K562 (cell line): Measurements from ENCODE around the gene SEZ6. TPM values are rescaled to one million over a fixed set of nuclear protein-coding genes. Genes with fewer than 3 reads are reported as not detected.

Experiments
- ATAC-seq: fragments of 200-7000 bp; cut with Tn5 transposase; 3 replicates; pipeline ENCODE4 v1.9.1; 2020; ENCODE audit warnings: moderate library complexity
- BruUV-seq: library from RNA; stranded (reverse); fragments of 400-500 nt; replicated peaks from 2 replicates; lab custom pipeline; 2021; lab: Mats Ljungman, UMichigan
- CTCF ChIA-PET: fragments of 300-600 bp; formaldehyde crosslinking; extraction: SDS; loops from one replicate; lab custom pipeline; 2021; ENCODE audit warnings: low intra/inter-chr PET ratio; lab: Yijun Ruan, JAX
- POLR2A ChIA-PET: fragments of 300-600, 350-650 bp; sonication (Branson Sonifier 250); formaldehyde crosslinking; extraction: SDS; loops from one replicate; lab custom pipeline; 2021; ENCODE audit warnings: antibody characterized with exemption, inconsistent platforms; lab: Yijun Ruan, JAX
- DNase-seq, 4 experiments: peaks; one replicate each; pipeline versions ENCODE4 v3.0.0 to v3.0.0-alpha.2; 2011 to 2018; ENCODE audit warnings: low spot score in 3 of 4, mixed read lengths in 3 of 4; ENCODE audit errors: extremely low read depth in 1 of 4
- FAIRE-seq: peaks from 2 replicates; lab custom pipeline; 2011; peaks lifted over from hg19 to GRCh38; lab: Jason Lieb, UNC
- H2AFZ ChIP-seq: 2 replicates; pipeline ENCODE4 v1.6.0; 2011; ENCODE audit warnings: low read depth, low read length, control low read depth, inconsistent platforms
- H3K27ac ChIP-seq: fragments of 200-600 bp; 3 replicates; pipeline ENCODE4 v1.8.0; 2011; ENCODE audit warnings: low read depth, mild to moderate bottlenecking, control low read depth, inconsistent platforms, low read length, moderate library complexity, mixed read lengths; ENCODE audit errors: extremely low read depth
- H3K27me3 ChIP-seq, 2 experiments: fragments of 300-600 bp in 1 of 2; 2 replicates in 1 of 2; 3 replicates in 1 of 2; pipeline versions ENCODE4 v1.6.0 to v1.8.0; 2011; ENCODE audit warnings: inconsistent platforms in 2 of 2, low read length in 2 of 2, mild to moderate bottlenecking in 1 of 2, mixed read lengths in 1 of 2, moderate library complexity in 1 of 2; ENCODE audit not compliant: control insufficient read depth in 2 of 2, insufficient read depth in 2 of 2
- H3K36me3 ChIP-seq: fragments of 300-600 bp; 3 replicates; pipeline ENCODE4 v1.8.0; 2011; ENCODE audit warnings: mild to moderate bottlenecking, low read length, inconsistent platforms; ENCODE audit not compliant: control insufficient read depth, insufficient read depth
- H3K4me1 ChIP-seq, 2 experiments: fragments of 200-600 bp in 1 of 2; replicated peaks in 1 of 2; 2 replicates in 1 of 2; 3 replicates in 1 of 2; pipeline versions ENCODE4 v1.5.1 to v1.8.0; 2011; ENCODE audit warnings: inconsistent platforms in 2 of 2, low read length in 2 of 2, mild to moderate bottlenecking in 1 of 2, mixed read lengths in 1 of 2, moderate library complexity in 1 of 2; ENCODE audit not compliant: control insufficient read depth in 2 of 2, insufficient read depth in 2 of 2
- H3K4me2 ChIP-seq: 2 replicates; pipeline ENCODE4 v1.6.1; 2011; ENCODE audit warnings: low read length, control low read depth, inconsistent platforms, mixed read lengths; ENCODE audit not compliant: insufficient read depth
- H3K4me3 ChIP-seq: fragments of 200-600 bp; sonication (generic), shearing (Covaris generic); 2 replicates; pipeline ENCODE4 v1.5.1; 2016; ENCODE audit warnings: control low read depth, inconsistent platforms
- H3K79me2 ChIP-seq: fragments of 200-600 bp; 3 replicates; pipeline ENCODE4 v1.8.0; 2011; ENCODE audit warnings: low read length, inconsistent platforms; ENCODE audit not compliant: control insufficient read depth, insufficient read depth
- H3K9ac ChIP-seq, 2 experiments: 2 replicates each; pipeline versions ENCODE4 v1.6.0 to v1.6.1; 2011; ENCODE audit warnings: low read depth in 2 of 2, low read length in 2 of 2, control low read depth in 1 of 2, inconsistent platforms in 1 of 2, mild to moderate bottlenecking in 1 of 2, mixed read lengths in 1 of 2; ENCODE audit not compliant: insufficient read depth in 1 of 2
- H3K9me1 ChIP-seq: one replicate; pipeline ENCODE4 v1.6.0; 2011; ENCODE audit warnings: inconsistent platforms, mild to moderate bottlenecking, low read length, moderate library complexity; ENCODE audit not compliant: control insufficient read depth, insufficient read depth
- H3K9me3 ChIP-seq: replicated peaks from 2 replicates; pipeline ENCODE4 v1.5.1; 2011; ENCODE audit warnings: low read depth, low read length, inconsistent platforms; ENCODE audit not compliant: control insufficient read depth, insufficient read depth
- H4K20me1 ChIP-seq: replicated peaks from 2 replicates; pipeline ENCODE4 v1.6.1; 2011; ENCODE audit warnings: low read length, inconsistent platforms, mixed read lengths; ENCODE audit not compliant: control insufficient read depth, insufficient read depth
- ATF3 ChIP-seq, 2 experiments: fragments of 450-650 bp in 1 of 2; sonication (generic) in 1 of 2; formaldehyde crosslinking in 1 of 2; IDR thresholded peaks in 1 of 2; conservative IDR thresholded peaks in 1 of 2; 2 replicates each; pipeline versions ENCODE4 v1.6.1 to v1.8.1; 2016 to 2023; ENCODE audit warnings: mild to moderate bottlenecking in 2 of 2, moderate library complexity in 2 of 2, inconsistent platforms in 1 of 2, missing genetic modification reagents in 1 of 2
- FOSL1 ChIP-seq: fragments of 200-800 bp; sonication (Bioruptor generic); conservative IDR thresholded peaks from 2 replicates; pipeline ENCODE4 v1.6.1; 2016; ENCODE audit warnings: missing genetic modification characterization, missing compliant biosample characterization
- GTF2A2 ChIP-seq: IDR thresholded peaks from 2 replicates; pipeline ENCODE4 v1.6.1; 2016; ENCODE audit warnings: mild to moderate bottlenecking, missing genetic modification characterization, missing compliant biosample characterization
- MAFF ChIP-seq: IDR thresholded peaks from 2 replicates; pipeline ENCODE4 v1.6.1; 2012; ENCODE audit warnings: low read length, improper control_type of control experiment
- MGA ChIP-seq: fragments of 450-650 bp; IDR thresholded peaks from 2 replicates; pipeline ENCODE4 v1.6.1; 2016; ENCODE audit warnings: mild to moderate bottlenecking, moderate library complexity
- NFE2L1 ChIP-seq: fragments of 450-650 bp; IDR thresholded peaks from 2 replicates; pipeline ENCODE4 v1.6.1; 2016; ENCODE audit warnings: missing genetic modification characterization, low read depth, mild to moderate bottlenecking, missing compliant biosample characterization, moderate library complexity, borderline replicate concordance
- WGBS: fragments of 100-300 bp; shearing (Covaris generic); methylation state at CpG from one replicate; pipeline ENCODE4 v1.1.6; 2016; ENCODE audit warnings: low coverage, mixed read lengths; ENCODE audit not compliant: insufficient coverage; ENCODE audit errors: missing lambda C conversion rate; 5-methylcytosine and 5-hydroxymethylcytosine counted together
- in situ Hi-C: fragments of 300-500 bp; cut with MboI; formaldehyde crosslinking; loops from 4 replicates; pipeline ENCODE4 v1.15.0; 2018; ENCODE audit warnings: inconsistent platforms, mixed read lengths
- intact Hi-C: fragments of 100-400 bp; cut with micrococcal nuclease; formaldehyde crosslinking; loops from 2 replicates; pipeline ENCODE4 v1.14.2; 2022
- polyA plus RNA-seq, 8 experiments: library from polyadenylated mRNA; depleted of rRNA in 4 of 8; stranded (reverse) in 5 of 8; unstranded in 3 of 8; fragments of >200 nt; fragmentation: Nextera tagmentation in 2 of 8; fragmentation: Illumina TruSeq in 1 of 8; extraction: Ambion mirVana in 2 of 8; extraction: Trizol in 1 of 8; gene quantifications; 2 replicates each; pipeline versions ENCODE4 v1.2.1 to v1.2.3, GENCODE V29; 2011 to 2014; ENCODE audit warnings: inconsistent platforms in 1 of 8, missing spikeins in 1 of 8
- total RNA-seq, 7 experiments: library from RNA; depleted of rRNA in 6 of 7; stranded (reverse); fragments of >200 nt in 6 of 7; fragmentation: Illumina TruSeq in 2 of 7; extraction: Trizol in 2 of 7; gene quantifications; 2 replicates each; pipeline versions ENCODE4 v1.2.1 to v1.2.3, GENCODE V29; 2011 to 2021; ENCODE audit warnings: low replicate concordance in 1 of 7

The SEZ6 gene
- total and polyA plus RNA-seq, 9 of the 15 experiments (the other 6 are each of a cell fraction or from before 2014, with no cell fraction given): not detected

- intact Hi-C loops (loop anchor here (10.0 kb wide), 1 partner anchor 314 kb away; the partner anchor contains the start of gene SPAG5), in situ Hi-C loops (no loop called here)
- TF ChIP-seq MAFF: no peak
- TF ChIP-seq ATF3 (IDR thresholded peaks at IDR 0.05): peak; percentile 55
- no peak for TF ChIP-seq ATF3 (CRISPR knock-in tag; conservative IDR thresholded peaks at IDR 0.05)
- TF ChIP-seq GTF2A2 (tag): no peak
- TF ChIP-seq NFE2L1 (tag): 0 out of 2 replicates have a peak, but pooled peaks have one; percentile 2
- TF ChIP-seq MGA: no peak
- peak; percentile 39; the same call in 1 of the 2 replicates for TF ChIP-seq FOSL1 (tag)
Observed at GRCh38 chr17:28908640-28909167, 97.1 kb downstream of the SEZ6 start.

More at GRCh38 chr17:28908640-28909167, 97.1 kb downstream of the SEZ6 start:
- Histone ChIP-seq H3K9ac (peak overlapping the region in 1 of 2 experiments; percentile 40; a peak in 1 of 4 replicates), H3K27me3 (no peaks in the 10 kb centered on the region), H3K79me2 (peaks cover 5% of the 10 kb centered on the region; the same call in 1 of the 3 replicates), H3K9me1 (peaks cover 5% of the 10 kb centered on the region), H3K4me3 (no peak overlapping the region), H3K4me2 (no peak overlapping the region), H3K4me1 (peaks cover 60 to 69% of the 10 kb centered on the region in 2 experiments), H4K20me1 (peaks cover 11% of the 10 kb centered on the region), H3K36me3 (peaks cover 84% of the 10 kb centered on the region), H2AFZ (no peak overlapping the region), H3K27ac (no peak overlapping the region; the same call in 2 of the 3 replicates), H3K9me3 (no peaks in the 10 kb centered on the region)
- no peak for ATAC-seq
- no peak for FAIRE-seq
- no TSS peak for BruUV-seq
- no peak for DNase-seq
- 77% methylated on average over 6 of the region's 6 CpGs for WGBS
- POLR2A ChIA-PET: interaction anchor here (0.7 to 4.3 kb wide), 16 partner anchors 10 to 307 kb away, joined by 3 to 36 read pairs (median 4); partner anchors contain the start of genes FLOT2, RPL23A and TLCD1
- CTCF ChIA-PET: no interaction called here
